Panc1 (cell line): Measurements from ENCODE around the gene PDZD2. TPM values are rescaled to one million over a fixed set of nuclear protein-coding genes. Genes with fewer than 3 reads are reported as not detected.

Experiments used
- ATAC-seq: fragments of 200-7000 bp; cut with Tn5 transposase; 2 replicates; pipeline ENCODE4 v1.9.1; 2020; ENCODE audit warnings: mild to moderate bottlenecking, moderate library complexity
- BruUV-seq: library from RNA; stranded (reverse); fragments of 400-500 nt; replicated peaks from 2 replicates; lab custom pipeline; 2021; lab: Mats Ljungman, UMichigan
- CTCF ChIA-PET: fragments of 300-600 bp; sonication (Branson Sonifier 250); formaldehyde crosslinking; loops from one replicate; lab custom pipeline; 2022; ENCODE audit warnings: antibody characterized with exemption; lab: Charles Lee
- POLR2A ChIA-PET: fragments of 300-600 bp; sonication (Branson Sonifier 250); formaldehyde crosslinking; loops from one replicate; lab custom pipeline; 2022; ENCODE audit warnings: antibody characterized with exemption; lab: Charles Lee
- DNase-seq: peaks from one replicate; pipeline ENCODE4 v3.0.0-alpha.2; 2010; ENCODE audit warnings: low read depth, low spot score
- H3K27ac ChIP-seq: 2 replicates; pipeline ENCODE4 v1.5.1; 2011; ENCODE audit warnings: mild to moderate bottlenecking, low read length, inconsistent platforms
- H3K27me3 ChIP-seq: fragments of 200-500 bp; sonication (Bioruptor generic); 2 replicates; pipeline ENCODE4 v1.6.0; 2014; ENCODE audit warnings: low read length, inconsistent platforms; ENCODE audit not compliant: control insufficient read depth, insufficient read depth
- H3K36me3 ChIP-seq: fragments of 200-500 bp; sonication (Bioruptor generic); 2 replicates; pipeline ENCODE4 v1.5.1; 2014; ENCODE audit warnings: inconsistent platforms, mild to moderate bottlenecking, low read length, moderate library complexity; ENCODE audit not compliant: control insufficient read depth, insufficient read depth
- H3K4me1 ChIP-seq: 2 replicates; pipeline ENCODE4 v1.5.1; 2011; ENCODE audit warnings: inconsistent platforms, mild to moderate bottlenecking, low read length, moderate library complexity; ENCODE audit not compliant: control insufficient read depth, insufficient read depth
- H3K4me3 ChIP-seq, 2 experiments: 2 replicates each; pipeline ENCODE4 v1.5.1; 2011 to 2012; ENCODE audit warnings: low read depth in 2 of 2, low read length in 2 of 2, mild to moderate bottlenecking in 2 of 2, inconsistent platforms in 1 of 2, moderate library complexity in 1 of 2
- H3K9me3 ChIP-seq: fragments of 200-500 bp; sonication (Bioruptor generic); 2 replicates; pipeline ENCODE4 v1.5.1; 2014; ENCODE audit warnings: low read depth, mild to moderate bottlenecking, inconsistent platforms, low read length, moderate library complexity; ENCODE audit not compliant: control insufficient read depth, insufficient read depth
- CTCF ChIP-seq: fragments of 450-650 bp; IDR thresholded peaks from 2 replicates; pipeline ENCODE4 v1.5.1; 2017; ENCODE audit warnings: mild to moderate bottlenecking
- POLR2AphosphoS5 ChIP-seq: IDR thresholded peaks from 2 replicates; pipeline ENCODE4 v1.6.1; 2012; ENCODE audit warnings: mild to moderate bottlenecking, low read depth, low read length, moderate library complexity
- REST ChIP-seq, 2 experiments: IDR thresholded peaks; 2 replicates each; pipeline ENCODE4 v1.6.1; 2011 to 2012; ENCODE audit warnings: low read depth in 2 of 2, control low read depth in 1 of 2, low read length in 1 of 2, mild to moderate bottlenecking in 1 of 2, moderate library complexity in 1 of 2; ENCODE audit not compliant: insufficient read depth in 1 of 2
- SIN3A ChIP-seq: IDR thresholded peaks from 2 replicates; pipeline ENCODE4 v1.6.1; 2012; ENCODE audit warnings: low read depth, mild to moderate bottlenecking, low read length, moderate library complexity, borderline replicate concordance; ENCODE audit not compliant: insufficient read depth
- TCF7L2 ChIP-seq: IDR thresholded peaks from 2 replicates; pipeline ENCODE4 v1.6.1; 2011; ENCODE audit warnings: mild to moderate bottlenecking, low read depth, low read length, inconsistent platforms
- in situ Hi-C: cut with HindIII; loops from 2 replicates; pipeline ENCODE4 v1.10.0; 2016; ENCODE audit warnings: low sequenced_read_pairs, low pct_unique_long_range_greater_than_20kb
- intact Hi-C: fragments of 100-400 bp; cut with micrococcal nuclease; formaldehyde crosslinking; loops from one replicate; pipeline ENCODE4 v1.10.0; 2022; ENCODE audit not compliant: unreplicated experiment
- total RNA-seq: library from RNA; stranded (reverse); gene quantifications from one replicate; pipeline ENCODE4 v1.2.1, GENCODE V29; 2021; ENCODE audit not compliant: unreplicated experiment

PDZD2 gene
- total RNA-seq, 1 experiment from 2014 or later, result 0.10 TPM

GRCh38 chr5:32147236-32147635 lies 508.3 kb downstream of the PDZD2 start:
- Histone ChIP-seq H3K9me3 (no peaks in the 10 kb centered on the region), H3K4me1 (peaks cover 13% of the 10 kb centered on the region; the same call in 1 of the 2 replicates), H3K36me3 (no peaks in the 10 kb centered on the region), H3K27me3 (no peaks in the 10 kb centered on the region), H3K4me3 (no peak overlapping the region), H3K27ac (no peak overlapping the region)
- no peak for DNase-seq
- TF ChIP-seq REST (IDR thresholded peaks at IDR 0.05; ENCODE audit: insufficient read depth in 1 of 2, low read depth in 2 of 2, low read length in 1 of 2) (no peak), SIN3A (no peak), TCF7L2 (no peak), CTCF (no peak), POLR2AphosphoS5 (no peak)
- intact Hi-C loops, result no loop called here
- no peak for ATAC-seq
- no TSS peak for BruUV-seq
- POLR2A ChIA-PET, result interaction anchor here (0.7 kb wide), 1 partner anchor 29 kb away, joined by 3 read pairs; no protein-coding TSS in a partner anchor
- CTCF ChIA-PET, result no interaction called here
- in situ Hi-C loops, result no loop called here

GRCh38 chr5:32147959-32148358 lies 509.0 kb downstream of the PDZD2 start:
- POLR2A ChIA-PET, result no interaction called here
- no peak for ATAC-seq

More at GRCh38 chr5:32147959-32148358, 509.0 kb downstream of the PDZD2 start:
- H3K36me3 ChIP-seq, result no peaks in the 10 kb centered on the region
- no peak for DNase-seq
- H3K4me1 ChIP-seq, result peaks cover 13% of the 10 kb centered on the region; the same call in 1 of the 2 replicates
- in situ Hi-C loops (no loop called here), intact Hi-C loops (no loop called here)
- no peaks in the 10 kb centered on the region for H3K9me3 ChIP-seq
- H3K27ac ChIP-seq, result no peak overlapping the region
- TF ChIP-seq REST (IDR thresholded peaks at IDR 0.05; ENCODE audit: insufficient read depth in 1 of 2, low read depth in 2 of 2, low read length in 1 of 2), result no peak
- TF ChIP-seq CTCF, result no peak
- TF ChIP-seq SIN3A, result no peak
- TF ChIP-seq TCF7L2, result no peak
- TF ChIP-seq POLR2AphosphoS5, result no peak
- H3K27me3 ChIP-seq, result no peaks in the 10 kb centered on the region
- CTCF ChIA-PET, result no interaction called here
- no peak overlapping the region for H3K4me3 ChIP-seq
- BruUV-seq, result no TSS peak
